ENCODE results near the gene STAT4.

DNA sequence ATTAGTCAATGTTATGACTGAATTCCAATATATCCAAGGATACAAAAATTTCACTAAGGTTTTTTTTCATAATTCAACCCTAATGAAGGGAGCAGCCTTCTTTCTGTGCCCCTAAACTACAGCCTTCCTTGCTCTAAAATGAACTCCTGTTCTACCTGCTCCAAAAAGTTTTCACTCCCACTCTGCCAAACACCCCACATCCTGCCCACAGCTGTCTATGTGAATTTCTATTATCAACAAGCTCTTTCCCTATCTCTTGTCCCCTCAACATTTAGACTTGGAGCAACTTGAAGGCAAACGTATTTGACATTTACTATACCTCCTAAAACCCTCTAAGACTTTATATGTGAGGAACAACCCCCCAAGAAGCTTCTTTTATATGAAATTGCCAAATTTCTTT, 2.5 kb downstream of the STAT4 start:
- TF ChIP-seq POLR2A (IDR thresholded peaks at IDR 0.05), result no peak
- TF ChIP-seq, protein P1, sequence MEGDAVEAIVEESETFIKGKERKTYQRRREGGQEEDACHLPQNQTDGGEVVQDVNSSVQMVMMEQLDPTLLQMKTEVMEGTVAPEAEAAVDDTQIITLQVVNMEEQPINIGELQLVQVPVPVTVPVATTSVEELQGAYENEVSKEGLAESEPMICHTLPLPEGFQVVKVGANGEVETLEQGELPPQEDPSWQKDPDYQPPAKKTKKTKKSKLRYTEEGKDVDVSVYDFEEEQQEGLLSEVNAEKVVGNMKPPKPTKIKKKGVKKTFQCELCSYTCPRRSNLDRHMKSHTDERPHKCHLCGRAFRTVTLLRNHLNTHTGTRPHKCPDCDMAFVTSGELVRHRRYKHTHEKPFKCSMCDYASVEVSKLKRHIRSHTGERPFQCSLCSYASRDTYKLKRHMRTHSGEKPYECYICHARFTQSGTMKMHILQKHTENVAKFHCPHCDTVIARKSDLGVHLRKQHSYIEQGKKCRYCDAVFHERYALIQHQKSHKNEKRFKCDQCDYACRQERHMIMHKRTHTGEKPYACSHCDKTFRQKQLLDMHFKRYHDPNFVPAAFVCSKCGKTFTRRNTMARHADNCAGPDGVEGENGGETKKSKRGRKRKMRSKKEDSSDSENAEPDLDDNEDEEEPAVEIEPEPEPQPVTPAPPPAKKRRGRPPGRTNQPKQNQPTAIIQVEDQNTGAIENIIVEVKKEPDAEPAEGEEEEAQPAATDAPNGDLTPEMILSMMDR (IDR thresholded peaks at IDR 0.05), result no peak

Data from thyroid gland (tissue), 4 donors.